Measurements from ENCODE around the gene CLEC4C. TPM values are rescaled to one million over a fixed set of nuclear protein-coding genes. Genes with fewer than 3 reads are reported as not detected.

Gene CLEC4C
- total RNA-seq, 1 donor = not detected

DNA sequence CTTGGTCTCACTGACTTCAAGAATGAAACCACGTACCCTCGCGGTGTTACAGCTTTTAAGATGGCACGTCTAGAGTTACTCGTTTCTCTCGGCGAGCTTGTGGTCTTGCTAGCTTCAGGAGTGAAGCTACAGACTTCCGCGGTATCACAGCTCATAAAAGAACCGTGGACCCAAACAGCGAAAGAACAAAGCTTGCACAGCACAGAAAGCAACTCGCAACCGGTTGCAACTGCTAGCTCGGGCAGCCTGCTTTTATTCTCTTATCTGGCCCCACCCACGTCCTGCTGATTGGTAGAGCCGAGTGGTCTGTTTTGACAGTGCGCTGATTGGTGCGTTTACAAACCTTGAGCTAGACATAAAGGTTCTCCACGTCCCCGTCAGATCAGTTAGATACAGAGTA lies 4.2 kb upstream of the CLEC4C start:
- H3K9me3 ChIP-seq (ENCODE audit: low read depth, low read length) = no peaks in the 10 kb centered on the region
- no peaks in the 10 kb centered on the region for H3K4me1 ChIP-seq (ENCODE audit: insufficient read depth, low read length)
- H2AFZ ChIP-seq (ENCODE audit: low read length) = no peak overlapping the region
- DNase-seq (ENCODE audit: insufficient read length, low spot score, missing footprints) = no peak
- H3K36me3 ChIP-seq (ENCODE audit: insufficient read depth, low read length) = no peaks in the 10 kb centered on the region
- TF ChIP-seq CTCF (IDR thresholded peaks at IDR 0.05; ENCODE audit: extremely low read depth, low read depth, low read length) = no peak
- no peak overlapping the region for H3K4me2 ChIP-seq (ENCODE audit: insufficient read depth, low read length)
- no peak overlapping the region for H3K4me3 ChIP-seq (ENCODE audit: insufficient read depth, low read length)
- H4K20me1 ChIP-seq (ENCODE audit: insufficient read depth, low read length) = no peaks in the 10 kb centered on the region
- H3K27ac ChIP-seq (ENCODE audit: low read depth, low read length) = no peak overlapping the region
- no peaks in the 10 kb centered on the region for H3K79me2 ChIP-seq (ENCODE audit: insufficient read depth, low read length)
- no peaks in the 10 kb centered on the region for H3K27me3 ChIP-seq (ENCODE audit: insufficient read depth, low read length)

DNA sequence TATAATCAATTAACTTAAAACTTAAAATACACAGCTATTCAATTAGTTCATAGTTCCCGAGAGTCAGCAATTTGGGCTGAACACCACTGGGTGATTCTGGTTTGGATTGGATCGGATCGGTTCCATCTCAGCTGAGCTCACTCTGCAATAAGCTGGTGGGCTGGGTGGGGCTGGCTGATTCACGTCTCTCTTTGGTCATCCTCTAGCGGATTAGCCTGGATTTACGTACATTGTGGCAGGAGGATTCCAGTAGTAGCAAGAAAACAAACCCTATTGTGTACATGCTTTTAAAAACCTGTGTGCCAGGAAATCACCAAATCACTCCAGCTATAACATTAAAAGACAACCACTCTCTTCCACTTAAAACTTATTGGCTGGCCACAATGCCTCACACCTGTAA lies 3.2 kb upstream of the CLEC4C start:
- Histone ChIP-seq H3K4me1 (ENCODE audit: insufficient read depth, low read length) (no peaks in the 10 kb centered on the region), H4K20me1 (ENCODE audit: insufficient read depth, low read length) (no peaks in the 10 kb centered on the region), H2AFZ (ENCODE audit: low read length) (no peak overlapping the region), H3K36me3 (ENCODE audit: insufficient read depth, low read length) (no peaks in the 10 kb centered on the region), H3K27ac (ENCODE audit: low read depth, low read length) (no peak overlapping the region), H3K27me3 (ENCODE audit: insufficient read depth, low read length) (no peaks in the 10 kb centered on the region), H3K4me3 (ENCODE audit: insufficient read depth, low read length) (no peak overlapping the region), H3K9me3 (ENCODE audit: low read depth, low read length) (no peaks in the 10 kb centered on the region), H3K79me2 (ENCODE audit: insufficient read depth, low read length) (no peaks in the 10 kb centered on the region), H3K4me2 (ENCODE audit: insufficient read depth, low read length) (no peak overlapping the region)
- no peak for TF ChIP-seq CTCF (IDR thresholded peaks at IDR 0.05; ENCODE audit: extremely low read depth, low read depth, low read length)
- no peak for DNase-seq (ENCODE audit: insufficient read length, low spot score, missing footprints)

DNA sequence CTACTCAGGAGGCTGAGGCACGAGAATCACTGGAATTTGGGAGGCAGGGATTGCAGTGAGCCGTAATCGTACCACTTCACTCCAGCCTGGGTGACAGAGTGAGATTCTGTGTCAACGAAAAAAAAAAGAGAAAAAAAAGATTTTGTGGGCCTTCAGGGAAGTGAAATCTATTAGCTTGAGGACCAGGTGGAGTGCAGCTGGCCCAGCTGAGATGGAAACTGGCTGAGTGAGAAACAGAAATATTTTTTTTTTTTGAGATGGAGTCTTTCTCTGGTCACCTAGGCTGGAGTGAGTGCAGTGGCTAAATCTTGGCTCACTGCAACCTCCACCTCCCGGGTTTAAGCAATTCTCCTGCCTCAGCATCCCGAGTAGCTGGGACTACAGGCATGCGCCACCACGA lies 2.3 kb upstream of the CLEC4C start:
- Histone ChIP-seq H2AFZ (ENCODE audit: low read length) (no peak overlapping the region), H4K20me1 (ENCODE audit: insufficient read depth, low read length) (no peaks in the 10 kb centered on the region), H3K9me3 (ENCODE audit: low read depth, low read length) (no peaks in the 10 kb centered on the region), H3K27ac (ENCODE audit: low read depth, low read length) (no peak overlapping the region), H3K4me3 (ENCODE audit: insufficient read depth, low read length) (no peak overlapping the region), H3K4me2 (ENCODE audit: insufficient read depth, low read length) (no peak overlapping the region), H3K36me3 (ENCODE audit: insufficient read depth, low read length) (no peaks in the 10 kb centered on the region), H3K79me2 (ENCODE audit: insufficient read depth, low read length) (no peaks in the 10 kb centered on the region), H3K27me3 (ENCODE audit: insufficient read depth, low read length) (no peaks in the 10 kb centered on the region), H3K4me1 (ENCODE audit: insufficient read depth, low read length) (no peaks in the 10 kb centered on the region)
- DNase-seq (ENCODE audit: insufficient read length, low spot score, missing footprints) = no peak
- no peak for TF ChIP-seq CTCF (IDR thresholded peaks at IDR 0.05; ENCODE audit: extremely low read depth, low read depth, low read length)

GRCh38 chr12:7748852-7749251 lies 1.7 kb upstream of the CLEC4C start:
- Histone ChIP-seq H3K9me3 (ENCODE audit: low read depth, low read length) (no peaks in the 10 kb centered on the region), H3K27me3 (ENCODE audit: insufficient read depth, low read length) (no peaks in the 10 kb centered on the region), H3K4me1 (ENCODE audit: insufficient read depth, low read length) (no peaks in the 10 kb centered on the region), H2AFZ (ENCODE audit: low read length) (no peak overlapping the region), H3K36me3 (ENCODE audit: insufficient read depth, low read length) (no peaks in the 10 kb centered on the region), H3K4me3 (ENCODE audit: insufficient read depth, low read length) (no peak overlapping the region), H3K79me2 (ENCODE audit: insufficient read depth, low read length) (no peaks in the 10 kb centered on the region), H3K27ac (ENCODE audit: low read depth, low read length) (no peak overlapping the region), H3K4me2 (ENCODE audit: insufficient read depth, low read length) (no peak overlapping the region), H4K20me1 (ENCODE audit: insufficient read depth, low read length) (no peaks in the 10 kb centered on the region)
- TF ChIP-seq CTCF (IDR thresholded peaks at IDR 0.05; ENCODE audit: extremely low read depth, low read depth, low read length) = no peak
- peak; percentile 45 for DNase-seq (ENCODE audit: insufficient read length, low spot score, missing footprints)

Data from osteoblast (primary cell).